DND-41 (cell line): ENCODE data around the gene CCR9.
A peak's percentile ranks its signal among the peaks of the same experiment; 100 is the strongest.

Source experiments
- ATAC-seq: fragments of 200-7000 bp; cut with Tn5 transposase; 3 replicates; pipeline ENCODE4 v1.9.1; 2021; ENCODE audit warnings: low read depth; ENCODE audit not compliant: insufficient read depth
- DNase-seq: peaks from one replicate; pipeline ENCODE4 v3.0.0-alpha.2; 2020
- H2AFZ ChIP-seq: 2 replicates; pipeline ENCODE4 v1.6.0; 2012; ENCODE audit warnings: low read depth, low read length
- H3K27ac ChIP-seq: 2 replicates; pipeline ENCODE4 v1.5.1; 2012; ENCODE audit warnings: low read length, inconsistent platforms
- H3K27me3 ChIP-seq: fragments of 200-600 bp; sonication (generic); 2 replicates; pipeline ENCODE4 v1.6.0; 2012; ENCODE audit warnings: low read length, mild to moderate bottlenecking, inconsistent platforms; ENCODE audit not compliant: insufficient read depth, poor library complexity
- H3K36me3 ChIP-seq: 2 replicates; pipeline ENCODE4 v1.5.1; 2012; ENCODE audit warnings: low read length, inconsistent platforms; ENCODE audit not compliant: insufficient read depth
- H3K4me1 ChIP-seq: 2 replicates; pipeline ENCODE4 v1.5.1; 2012; ENCODE audit warnings: mild to moderate bottlenecking, low read length; ENCODE audit not compliant: insufficient read depth
- H3K4me2 ChIP-seq: 2 replicates; pipeline ENCODE4 v1.6.0; 2012; ENCODE audit warnings: mild to moderate bottlenecking, moderate library complexity, low read length, inconsistent platforms; ENCODE audit not compliant: insufficient read depth
- H3K4me3 ChIP-seq, 2 experiments: fragments of 200-600 bp in 1 of 2; shearing (Covaris generic) in 1 of 2; 2 replicates each; pipeline ENCODE4 v1.5.1; 2012 to 2016; ENCODE audit warnings: inconsistent platforms in 2 of 2, low read length in 2 of 2, mild to moderate bottlenecking in 2 of 2, low read depth in 1 of 2, moderate library complexity in 1 of 2
- H3K79me2 ChIP-seq: 2 replicates; pipeline ENCODE4 v1.6.0; 2012; ENCODE audit warnings: low read length, inconsistent platforms; ENCODE audit not compliant: insufficient read depth
- H3K9ac ChIP-seq: 2 replicates; pipeline ENCODE4 v1.6.0; 2012; ENCODE audit warnings: low read depth, mild to moderate bottlenecking, inconsistent platforms, low read length, moderate library complexity
- H3K9me3 ChIP-seq: 2 replicates; pipeline ENCODE4 v1.5.1; 2012; ENCODE audit warnings: low read length, moderate library complexity, mild to moderate bottlenecking, inconsistent platforms; ENCODE audit not compliant: insufficient read depth, severe bottlenecking
- H4K20me1 ChIP-seq: 2 replicates; pipeline ENCODE4 v1.6.0; 2012; ENCODE audit warnings: low read length; ENCODE audit not compliant: insufficient read depth
- EZH2 ChIP-seq: IDR thresholded peaks from 3 replicates; pipeline ENCODE4 v1.6.1; 2012; ENCODE audit warnings: borderline replicate concordance, low read depth, mild to moderate bottlenecking, moderate library complexity, low read length, inconsistent platforms; ENCODE audit not compliant: severe bottlenecking
- TF ChIP-seq, protein P1 (sequence below): IDR thresholded peaks from 2 replicates; pipeline ENCODE4 v1.5.1; 2012; ENCODE audit warnings: borderline replicate concordance, low read length, moderate library complexity, mild to moderate bottlenecking; ENCODE audit not compliant: poor library complexity, severe bottlenecking; ENCODE audit errors: extremely low read depth

The CCR9 gene

DNA sequence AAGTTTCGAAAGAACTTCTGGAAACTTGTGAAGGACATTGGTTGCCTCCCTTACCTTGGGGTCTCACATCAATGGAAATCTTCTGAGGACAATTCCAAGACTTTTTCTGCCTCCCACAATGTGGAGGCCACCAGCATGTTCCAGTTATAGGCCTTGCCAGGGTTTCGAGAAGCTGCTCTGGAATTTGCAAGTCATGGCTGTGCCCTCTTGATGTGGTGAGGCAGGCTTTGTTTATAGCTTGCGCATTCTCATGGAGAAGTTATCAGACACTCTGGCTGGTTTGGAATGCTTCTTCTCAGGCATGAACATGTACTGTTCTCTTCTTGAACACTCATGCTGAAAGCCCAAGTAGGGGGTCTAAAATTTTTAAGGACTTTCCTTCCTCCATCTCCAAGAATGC is 61.0 kb downstream of the CCR9 start:
- Histone ChIP-seq H3K27me3 (no peaks in the 10 kb centered on the region), H3K4me2 (no peak overlapping the region), H4K20me1 (0 out of 2 replicates have a peak, but pooled peaks cover 4% of the 10 kb centered on the region), H2AFZ (no peak overlapping the region), H3K27ac (peak overlapping the region; percentile 66), H3K4me3 (no peak overlapping the region), H3K9ac (no peak overlapping the region), H3K9me3 (no peaks in the 10 kb centered on the region), H3K36me3 (peaks cover 81% of the 10 kb centered on the region), H3K79me2 (peaks cover 9% of the 10 kb centered on the region; the same call in 1 of the 2 replicates), H3K4me1 (peaks cover 50% of the 10 kb centered on the region)
- TF ChIP-seq EZH2, result no peak
- TF ChIP-seq, protein P1, sequence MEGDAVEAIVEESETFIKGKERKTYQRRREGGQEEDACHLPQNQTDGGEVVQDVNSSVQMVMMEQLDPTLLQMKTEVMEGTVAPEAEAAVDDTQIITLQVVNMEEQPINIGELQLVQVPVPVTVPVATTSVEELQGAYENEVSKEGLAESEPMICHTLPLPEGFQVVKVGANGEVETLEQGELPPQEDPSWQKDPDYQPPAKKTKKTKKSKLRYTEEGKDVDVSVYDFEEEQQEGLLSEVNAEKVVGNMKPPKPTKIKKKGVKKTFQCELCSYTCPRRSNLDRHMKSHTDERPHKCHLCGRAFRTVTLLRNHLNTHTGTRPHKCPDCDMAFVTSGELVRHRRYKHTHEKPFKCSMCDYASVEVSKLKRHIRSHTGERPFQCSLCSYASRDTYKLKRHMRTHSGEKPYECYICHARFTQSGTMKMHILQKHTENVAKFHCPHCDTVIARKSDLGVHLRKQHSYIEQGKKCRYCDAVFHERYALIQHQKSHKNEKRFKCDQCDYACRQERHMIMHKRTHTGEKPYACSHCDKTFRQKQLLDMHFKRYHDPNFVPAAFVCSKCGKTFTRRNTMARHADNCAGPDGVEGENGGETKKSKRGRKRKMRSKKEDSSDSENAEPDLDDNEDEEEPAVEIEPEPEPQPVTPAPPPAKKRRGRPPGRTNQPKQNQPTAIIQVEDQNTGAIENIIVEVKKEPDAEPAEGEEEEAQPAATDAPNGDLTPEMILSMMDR, result no peak
- DNase-seq, result no peak
- ATAC-seq, result no peak

DNA sequence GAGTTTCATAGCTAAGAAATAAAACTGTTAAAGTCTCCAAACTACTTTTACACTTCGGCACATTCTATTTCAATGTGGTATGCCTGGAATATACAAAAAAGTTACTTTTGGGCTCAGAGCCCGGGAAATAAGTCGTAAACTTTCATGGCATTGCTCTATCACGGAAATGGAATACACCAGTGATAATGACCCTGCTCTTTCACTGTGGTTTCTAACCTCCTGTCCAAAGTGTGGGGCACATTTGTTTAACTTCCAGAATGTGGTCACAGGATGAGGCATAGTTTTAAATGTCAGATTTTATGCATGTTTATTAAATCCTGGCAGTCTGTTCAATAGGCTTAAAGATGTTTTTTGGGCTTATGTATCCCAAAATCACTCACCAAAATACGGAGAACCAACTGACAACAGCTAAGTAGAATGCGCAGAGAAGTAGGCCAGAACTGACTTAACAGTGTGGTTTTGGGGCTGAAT is 62.0 kb downstream of the CCR9 start:
- Histone ChIP-seq H3K9ac (no peak overlapping the region), H3K4me3 (no peak overlapping the region), H3K79me2 (peaks cover 9% of the 10 kb centered on the region; the same call in 1 of the 2 replicates), H3K27me3 (no peaks in the 10 kb centered on the region), H3K4me1 (peaks cover 40% of the 10 kb centered on the region), H4K20me1 (no peaks in the 10 kb centered on the region), H2AFZ (no peak overlapping the region), H3K36me3 (peaks cover 88% of the 10 kb centered on the region), H3K9me3 (no peaks in the 10 kb centered on the region), H3K27ac (peak overlapping the region; percentile 31; the same call in 1 of the 2 replicates), H3K4me2 (no peak overlapping the region)
- ATAC-seq (no peak), DNase-seq (no peak)
- TF ChIP-seq, protein P1, result no peak
- no peak for TF ChIP-seq EZH2

DNA sequence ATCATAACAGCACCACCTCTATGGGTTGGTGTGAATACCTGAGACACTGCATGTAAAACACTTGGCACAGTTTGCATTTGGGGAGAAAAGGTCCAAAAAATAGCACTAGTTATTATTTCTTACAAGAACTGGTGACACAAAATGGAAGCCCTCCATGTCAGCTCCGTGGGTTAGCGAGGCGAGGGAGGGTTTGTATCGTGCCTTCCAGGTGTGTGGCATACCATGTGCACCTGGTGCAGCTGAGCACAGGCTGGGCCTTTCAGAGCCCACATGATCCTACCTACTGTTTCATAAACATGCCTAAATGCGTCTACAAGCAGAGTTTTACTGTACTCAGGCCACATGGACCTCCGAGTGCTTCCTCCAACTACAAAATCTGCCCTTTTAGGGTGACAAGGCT is 62.5 kb downstream of the CCR9 start:
- no peak overlapping the region for H2AFZ ChIP-seq
- H3K4me3 ChIP-seq, result no peak overlapping the region
- H3K9me3 ChIP-seq, result no peaks in the 10 kb centered on the region
- H3K27me3 ChIP-seq, result no peaks in the 10 kb centered on the region
- H3K36me3 ChIP-seq, result peaks cover 94% of the 10 kb centered on the region
- peaks cover 34% of the 10 kb centered on the region for H3K4me1 ChIP-seq
- no peak overlapping the region for H3K9ac ChIP-seq
- no peaks in the 10 kb centered on the region for H4K20me1 ChIP-seq
- H3K27ac ChIP-seq, result peak overlapping the region; percentile 31; the same call in 1 of the 2 replicates
- no peak overlapping the region for H3K4me2 ChIP-seq
- no peak for TF ChIP-seq EZH2
- TF ChIP-seq, protein P1, result no peak
- ATAC-seq (no peak), DNase-seq (no peak)
- H3K79me2 ChIP-seq, result peaks cover 9% of the 10 kb centered on the region; the same call in 1 of the 2 replicates
